Hematopoietic multipotent progenitor cell treated with erythropoietin and hydrocortisone succinate and interleukin-3 and kit ligand, for 6 days (in vitro differentiated cells): ENCODE data around the gene CLEC16A.
A peak's percentile ranks its signal among the peaks of the same experiment; 100 is the strongest.

Experiments used
- DNase-seq: peaks from one replicate; pipeline ENCODE4 v3.0.0-alpha.2; 2015

Gene CLEC16A

DNA sequence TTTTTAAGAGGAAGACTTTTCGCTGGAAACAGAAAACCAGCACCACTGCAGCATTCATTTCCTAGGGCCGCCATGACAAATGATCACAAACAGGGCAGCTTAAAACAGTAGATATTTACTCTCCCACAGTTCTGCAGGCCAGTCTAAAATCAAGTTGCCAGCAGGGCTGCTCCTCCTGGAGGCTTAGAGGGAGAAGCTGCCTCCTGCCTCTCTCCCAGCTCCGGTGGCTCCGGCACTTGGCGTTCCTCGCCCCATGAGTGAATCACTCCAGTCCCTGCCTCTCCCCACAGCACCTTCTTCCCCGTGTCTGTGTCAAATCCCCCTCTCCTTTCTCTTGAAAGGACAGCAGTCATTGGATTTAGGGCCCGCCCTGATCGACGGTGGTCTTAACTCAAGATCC, 239.6 kb downstream of the CLEC16A start:
- DNase-seq: no peak

DNA sequence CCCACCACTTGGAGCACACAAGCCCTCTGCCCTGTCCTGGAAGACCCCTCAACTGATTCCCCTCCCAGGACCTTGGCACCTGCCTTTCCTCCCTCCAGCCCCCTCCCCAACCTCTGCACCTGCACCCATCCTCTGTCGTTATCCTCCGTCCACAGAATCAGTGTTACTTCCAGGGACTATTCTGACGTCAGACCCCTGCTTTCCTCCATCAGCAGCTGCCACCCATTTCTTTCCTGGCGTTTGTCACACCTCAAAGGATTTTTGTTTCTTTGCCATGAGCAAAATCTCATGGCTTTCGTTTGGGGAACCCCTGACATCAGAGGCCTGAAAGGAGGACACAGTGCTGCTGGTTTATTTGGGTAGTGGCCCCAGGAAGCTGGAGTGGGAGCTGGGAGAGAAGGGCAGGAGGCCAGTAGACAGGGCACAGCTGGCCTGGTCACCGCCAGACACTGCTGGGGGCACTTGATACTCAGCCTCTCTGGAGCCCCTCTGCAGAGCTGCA, 243.2 kb downstream of the CLEC16A start:
- DNase-seq: no peak

DNA sequence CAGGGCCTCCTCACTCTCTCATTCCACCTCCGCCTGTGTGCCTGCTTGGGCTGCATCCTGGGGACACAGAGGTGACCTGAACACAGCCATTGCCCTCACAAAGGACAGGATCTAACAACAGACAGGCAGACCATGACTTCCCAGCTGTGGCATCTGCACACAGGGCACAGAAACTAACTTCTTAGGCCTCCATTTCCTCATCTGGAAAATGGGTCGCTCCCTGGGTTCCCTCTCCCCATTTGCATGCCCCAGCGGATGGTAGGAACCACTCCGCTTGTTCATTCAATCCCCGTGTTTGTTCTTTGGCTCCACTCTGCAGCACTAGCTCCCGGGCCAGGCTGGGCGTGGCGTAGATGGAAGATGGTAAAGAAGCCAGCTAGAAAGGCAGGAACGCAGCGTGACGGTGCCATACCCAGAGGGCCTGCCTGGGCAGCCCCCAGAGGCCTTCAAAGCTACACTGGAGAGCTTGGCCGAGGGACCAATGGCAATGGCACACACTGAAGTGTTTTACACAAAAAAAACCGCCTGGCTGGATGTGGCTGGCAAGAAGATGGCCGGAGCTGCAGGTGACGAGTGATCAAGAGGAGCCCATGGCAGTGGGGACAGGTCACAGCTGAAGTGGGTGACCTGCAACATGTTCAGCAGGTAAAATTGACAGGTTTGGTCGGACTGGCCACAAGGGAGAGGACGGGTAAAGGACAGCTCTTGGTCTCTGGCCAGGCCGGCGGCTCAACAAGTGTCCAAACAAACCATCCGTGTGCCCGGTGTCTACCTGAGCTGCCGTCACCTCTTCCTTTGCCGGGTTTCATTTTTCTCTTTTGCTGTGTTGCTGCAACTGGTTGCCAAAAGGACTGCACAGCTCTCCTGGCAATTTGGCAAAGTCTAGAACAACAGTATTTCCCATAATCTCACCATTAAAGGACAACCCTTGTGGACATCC, 244.7 kb downstream of the CLEC16A start:
- no peak for DNase-seq

DNA sequence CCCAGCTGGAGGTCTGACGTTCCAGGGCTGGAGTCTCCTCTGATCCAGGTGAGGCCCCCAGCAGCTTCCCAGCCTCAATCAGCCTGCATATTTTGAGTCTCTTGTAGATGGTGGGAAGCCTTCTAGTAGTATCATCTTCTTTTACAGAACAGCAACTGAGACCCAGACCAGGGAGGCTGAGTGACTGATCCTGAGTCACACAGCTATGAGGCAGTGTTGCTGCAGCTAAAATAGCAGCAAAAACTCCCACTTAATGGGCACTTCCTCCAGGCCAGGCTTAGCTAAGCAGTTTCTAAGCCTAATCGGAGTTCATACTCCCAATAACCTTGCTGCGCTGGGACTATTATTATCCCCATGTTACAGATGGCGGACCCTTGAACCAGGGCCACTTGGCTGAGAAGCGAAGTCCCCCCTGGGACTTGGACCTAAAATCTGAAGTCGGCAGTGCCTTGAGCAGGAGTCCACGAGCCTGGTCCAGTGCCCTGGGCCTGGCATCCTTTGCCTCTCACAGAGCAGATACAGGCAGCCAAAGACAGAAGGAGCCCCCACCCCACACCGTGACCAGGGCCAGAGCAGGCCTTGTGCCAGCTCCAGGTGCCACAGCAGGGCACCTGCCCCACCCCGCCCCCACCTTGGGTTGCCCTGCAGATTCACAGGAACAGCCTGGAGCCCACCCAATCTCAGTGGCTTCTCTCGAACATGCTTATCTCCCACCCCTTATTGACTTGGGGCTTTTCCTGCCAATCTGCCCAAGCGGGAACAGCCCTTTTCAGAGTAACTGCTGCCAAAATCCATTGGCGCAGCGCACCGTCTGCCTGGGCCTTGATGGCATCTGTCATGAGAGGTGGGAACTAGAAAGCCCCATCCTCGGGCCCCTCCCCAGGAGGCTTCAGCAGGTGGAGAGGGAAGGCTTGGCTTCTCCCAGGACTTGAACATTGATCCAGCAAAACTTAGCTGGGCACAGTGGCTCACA, 246.5 kb downstream of the CLEC16A start:
- peak; percentile 42 for DNase-seq

DNA sequence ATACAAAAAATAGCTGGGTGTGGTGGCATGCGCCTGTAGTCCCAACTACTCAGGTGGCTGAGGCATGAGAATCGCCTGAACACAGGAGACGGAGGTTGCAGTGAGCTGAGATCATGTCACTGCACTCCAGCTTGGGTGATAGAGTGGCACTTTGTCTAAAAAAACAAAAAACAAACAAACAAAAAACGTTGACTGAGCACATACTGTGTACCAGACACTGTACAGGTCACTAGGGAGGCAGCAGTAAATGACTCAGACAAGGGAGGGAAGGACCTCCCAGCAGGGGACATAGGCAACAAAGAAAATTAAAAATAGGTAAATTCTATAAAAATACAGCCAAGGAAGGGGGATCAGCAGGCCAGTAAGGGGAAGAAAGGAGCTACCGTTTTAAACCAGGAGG, 247.3 kb downstream of the CLEC16A start:
- no peak for DNase-seq

DNA sequence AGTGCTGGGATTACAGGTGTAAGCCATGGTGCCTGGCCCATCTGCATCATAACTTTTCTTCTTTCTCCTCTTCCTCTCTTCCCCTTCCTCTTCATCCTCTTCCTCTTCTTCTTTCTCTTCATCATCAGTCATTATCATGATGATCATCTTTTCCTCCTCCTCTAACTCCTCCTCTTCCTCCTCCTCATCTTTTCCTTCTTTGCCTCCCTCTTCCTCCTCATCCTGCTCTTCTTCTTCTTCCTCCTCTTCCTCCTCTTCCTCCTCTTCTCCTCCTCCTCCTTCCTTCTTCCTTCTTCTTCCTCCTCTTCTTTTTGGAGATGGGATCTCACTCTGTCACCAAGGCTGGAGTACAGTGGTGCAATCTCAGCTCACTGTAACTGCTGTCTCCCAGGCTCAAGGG, 249.1 kb downstream of the CLEC16A start:
- DNase-seq: no peak

DNA sequence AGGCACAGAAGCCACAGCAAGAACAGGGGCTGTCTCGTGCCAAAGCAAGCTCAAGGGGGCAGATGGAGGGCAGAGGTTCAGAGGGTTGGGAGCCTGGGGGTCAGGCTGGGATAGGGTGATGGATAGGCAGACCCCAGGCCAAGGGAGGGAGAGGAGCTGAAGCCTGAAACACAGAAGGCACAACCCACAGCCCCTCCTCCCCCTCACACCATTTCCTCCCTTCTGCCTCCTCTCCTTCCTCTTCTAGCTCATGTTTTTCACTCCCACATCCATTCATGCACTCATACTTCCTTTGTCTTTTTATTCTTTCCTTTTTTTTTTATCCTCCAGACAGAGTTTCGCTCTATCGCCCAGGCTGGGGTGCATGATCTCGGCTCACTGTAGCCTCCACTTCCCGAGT, 250.5 kb downstream of the CLEC16A start:
- no peak for DNase-seq

DNA sequence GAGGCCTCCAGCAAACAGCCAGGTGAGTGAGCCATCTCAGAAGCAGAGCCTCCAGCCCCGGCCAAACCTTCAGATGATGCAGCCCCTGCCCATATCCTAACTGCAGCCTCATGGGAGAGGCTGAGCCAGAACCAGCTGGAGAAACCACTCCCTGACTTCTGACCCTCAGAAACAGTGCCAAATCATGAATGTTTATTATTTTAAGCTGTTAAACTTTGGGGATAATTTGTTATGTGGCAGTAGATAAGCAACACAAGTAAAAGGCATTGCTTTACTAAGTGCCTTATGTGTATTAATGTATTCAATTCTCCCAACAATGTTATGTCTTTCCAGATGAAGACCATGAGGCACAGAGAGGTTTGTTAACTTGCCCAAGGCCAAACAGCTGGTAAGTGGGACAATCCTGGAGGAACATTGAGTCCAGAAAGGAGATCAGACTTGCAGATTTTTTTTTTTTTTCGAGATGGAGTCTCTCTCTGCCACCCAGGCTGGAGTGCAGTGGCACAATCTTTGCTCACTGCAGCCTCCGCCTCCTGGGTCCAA, 252.0 kb downstream of the CLEC16A start:
- DNase-seq: no peak

DNA sequence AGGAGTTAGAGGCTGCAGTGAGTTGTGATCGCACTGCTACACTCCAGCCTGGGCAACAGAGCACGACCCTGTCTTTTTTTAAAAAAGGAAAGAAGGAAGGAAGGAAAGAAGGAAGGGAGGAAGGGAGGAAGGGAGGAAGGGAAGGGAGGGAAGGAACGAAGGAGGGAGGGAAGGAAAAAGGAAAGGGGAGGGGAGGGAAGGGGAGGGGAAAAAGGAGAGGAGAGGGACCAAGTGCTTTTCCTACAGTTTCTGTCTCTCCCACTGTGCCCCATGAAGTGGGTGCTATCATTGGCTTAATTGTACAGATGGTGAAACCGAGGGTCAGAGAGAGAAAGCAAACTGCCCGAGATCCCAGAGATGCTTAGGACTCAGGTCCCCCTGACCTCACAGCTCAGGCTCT, 254.0 kb downstream of the CLEC16A start:
- no peak for DNase-seq

DNA sequence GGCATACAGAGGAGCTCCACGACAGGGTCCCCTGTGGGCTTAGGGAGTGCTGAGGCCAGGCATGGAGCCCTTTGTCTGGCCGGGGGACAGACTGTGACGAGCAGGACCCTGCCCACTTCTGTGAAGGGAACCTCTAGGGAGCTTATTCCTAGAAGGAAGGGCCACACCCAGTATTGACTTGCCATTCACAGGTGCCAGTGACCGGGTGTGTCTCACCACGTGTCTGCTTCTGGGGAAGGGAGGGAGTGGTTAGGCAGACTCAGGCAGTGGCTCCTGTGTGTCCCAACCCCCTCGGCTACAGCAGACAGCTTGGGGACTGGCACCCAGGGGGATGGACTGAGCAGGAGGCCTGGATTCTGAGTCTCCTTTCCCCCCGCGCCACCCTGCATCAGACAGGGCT, 254.5 kb downstream of the CLEC16A start:
- DNase-seq: peak; percentile 79

DNA sequence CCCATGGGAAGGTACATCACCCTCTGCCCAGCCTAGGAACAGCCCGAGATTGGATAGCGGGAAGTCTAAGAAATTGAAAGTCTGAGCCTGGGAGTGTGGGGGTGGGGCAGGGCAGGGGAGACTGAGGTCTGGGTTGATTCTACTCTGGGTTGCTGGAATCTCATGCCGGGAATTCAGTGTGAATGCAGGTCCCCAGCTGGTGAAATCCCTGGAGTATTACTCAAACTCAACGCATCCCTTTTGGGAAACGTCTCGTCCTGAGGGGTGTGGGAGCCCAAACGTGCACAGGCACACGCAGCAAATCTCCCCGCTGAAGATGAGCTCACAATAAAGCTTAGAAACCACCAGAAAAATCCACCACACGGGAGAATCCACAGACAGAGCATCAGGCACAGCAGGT, 256.2 kb downstream of the CLEC16A start:
- no peak for DNase-seq

DNA sequence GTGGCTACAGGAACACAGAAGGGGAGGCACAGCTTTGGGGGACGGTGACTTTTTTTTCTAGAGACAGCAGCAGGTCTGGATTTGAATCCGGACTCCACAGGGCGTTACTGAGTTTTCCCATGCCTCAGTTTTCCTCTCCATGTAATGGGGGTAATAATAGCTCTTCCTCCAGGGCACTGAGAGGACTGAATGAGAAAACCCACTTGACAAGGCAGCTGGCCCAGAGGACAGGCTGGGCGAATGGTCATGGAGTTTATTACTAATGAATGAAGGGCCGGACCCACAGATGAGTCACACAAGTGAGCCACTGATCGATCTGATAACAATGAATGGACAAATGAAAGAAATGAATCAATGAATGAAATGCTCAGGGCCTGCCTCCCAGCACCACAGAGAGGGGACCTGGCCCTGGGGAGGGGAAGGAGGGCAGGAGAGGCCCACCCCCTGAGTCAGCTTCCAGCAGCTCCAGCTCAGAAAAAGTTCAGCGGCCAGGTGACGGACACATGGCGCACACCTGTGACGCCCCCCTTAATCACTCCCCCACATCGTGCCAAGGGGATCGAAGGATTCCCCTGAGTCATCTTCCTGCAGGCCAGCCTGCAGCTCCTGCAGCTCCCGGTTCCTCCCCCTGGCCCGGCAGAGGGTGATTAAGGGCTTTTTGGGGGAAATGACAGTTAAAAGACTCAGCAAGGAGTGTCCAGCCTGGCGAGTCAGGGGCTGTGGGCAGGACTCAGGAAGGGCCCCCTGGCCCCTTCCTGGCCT, 257.3 kb downstream of the CLEC16A start:
- DNase-seq: peak; percentile 73

DNA sequence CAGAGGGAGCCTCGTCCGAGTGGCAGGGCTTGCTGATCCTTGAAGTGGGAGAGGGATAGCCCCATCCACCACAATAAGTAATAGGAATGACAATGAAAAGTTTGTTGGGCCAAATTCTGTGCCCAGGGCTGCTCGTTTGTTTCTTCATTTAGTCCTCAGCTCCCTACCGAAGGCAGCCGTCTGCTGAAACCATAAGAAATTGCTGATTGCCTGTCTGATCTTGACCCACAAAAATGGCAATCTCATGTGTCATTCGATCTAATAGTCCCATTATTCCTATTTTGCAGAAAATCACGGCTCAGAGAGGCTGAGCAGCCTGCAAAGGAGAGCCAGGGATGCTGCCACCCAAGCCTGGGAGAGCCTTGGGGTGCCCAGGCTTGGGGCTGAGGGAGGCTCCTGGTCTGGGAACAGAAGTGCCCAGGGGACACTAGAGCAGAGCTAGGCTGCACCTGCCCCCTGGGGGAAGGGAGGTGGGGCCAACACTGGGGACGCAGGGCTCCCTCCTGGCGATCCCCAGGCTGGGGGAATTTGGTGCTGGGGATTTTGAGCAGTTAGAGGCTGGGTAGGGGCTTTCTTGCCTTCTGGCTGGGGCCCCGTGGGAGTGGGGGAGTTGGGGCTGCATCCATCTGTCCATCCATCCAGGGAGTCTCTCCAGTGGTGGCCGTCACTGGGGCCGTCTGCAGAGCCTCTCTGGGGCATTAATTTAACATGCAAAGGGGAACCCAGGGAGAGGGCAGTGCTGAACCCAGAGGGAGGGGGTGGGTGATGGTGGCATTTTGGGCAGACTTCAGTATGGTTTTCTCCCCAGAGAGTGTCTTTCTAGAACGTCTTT, 258.1 kb downstream of the CLEC16A start:
- DNase-seq: peak; percentile 35

DNA sequence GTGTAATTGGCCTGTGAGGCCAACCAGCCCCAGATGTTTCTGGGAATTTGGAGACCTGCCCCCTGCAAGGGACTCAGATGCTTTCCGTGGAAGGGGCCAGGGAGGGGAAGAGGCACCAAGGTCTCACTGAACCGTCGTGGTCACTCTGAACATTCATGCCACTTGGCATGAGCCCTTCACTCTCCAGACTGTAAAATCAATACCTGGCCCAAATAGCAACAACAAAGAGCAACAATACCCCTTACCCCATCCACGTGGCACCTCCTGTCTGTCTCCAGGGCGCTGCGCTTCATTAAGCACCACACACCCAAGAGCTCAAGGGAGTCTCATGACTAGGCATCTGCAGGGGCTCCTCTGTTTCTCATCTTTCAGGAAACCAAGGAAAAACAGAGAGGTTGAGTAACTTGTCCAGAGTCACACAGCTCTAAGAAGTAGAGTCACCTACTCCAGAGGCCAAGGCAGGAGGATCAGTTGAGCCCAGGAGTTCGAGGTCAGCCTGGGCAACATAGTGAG, 258.8 kb downstream of the CLEC16A start:
- no peak for DNase-seq

DNA sequence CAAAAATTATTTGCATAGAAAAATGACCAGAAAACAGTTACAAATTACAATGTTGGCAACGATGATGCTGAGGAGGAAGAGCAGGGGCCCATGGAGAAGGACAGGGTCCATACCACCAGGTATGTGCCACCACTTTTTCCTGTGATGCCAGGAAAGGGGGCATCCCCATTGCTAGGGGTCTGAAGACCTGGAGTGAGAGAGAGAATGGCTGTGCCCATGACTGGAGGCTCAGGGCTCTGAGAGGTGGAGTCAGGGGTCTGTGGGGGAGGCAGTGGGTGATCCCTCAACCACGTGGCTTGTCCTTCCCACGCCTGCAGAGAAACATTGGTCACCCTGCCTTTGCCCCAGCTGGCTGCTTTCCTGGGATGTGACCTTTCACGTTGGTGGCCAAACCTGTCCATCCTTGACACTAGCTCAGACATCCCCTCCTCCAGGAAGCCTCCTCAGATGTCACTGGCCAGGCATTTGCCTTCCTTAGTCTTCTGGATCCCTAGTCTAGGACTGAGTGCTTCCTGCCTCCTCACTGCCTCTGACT, 260.2 kb downstream of the CLEC16A start:
- no peak for DNase-seq

DNA sequence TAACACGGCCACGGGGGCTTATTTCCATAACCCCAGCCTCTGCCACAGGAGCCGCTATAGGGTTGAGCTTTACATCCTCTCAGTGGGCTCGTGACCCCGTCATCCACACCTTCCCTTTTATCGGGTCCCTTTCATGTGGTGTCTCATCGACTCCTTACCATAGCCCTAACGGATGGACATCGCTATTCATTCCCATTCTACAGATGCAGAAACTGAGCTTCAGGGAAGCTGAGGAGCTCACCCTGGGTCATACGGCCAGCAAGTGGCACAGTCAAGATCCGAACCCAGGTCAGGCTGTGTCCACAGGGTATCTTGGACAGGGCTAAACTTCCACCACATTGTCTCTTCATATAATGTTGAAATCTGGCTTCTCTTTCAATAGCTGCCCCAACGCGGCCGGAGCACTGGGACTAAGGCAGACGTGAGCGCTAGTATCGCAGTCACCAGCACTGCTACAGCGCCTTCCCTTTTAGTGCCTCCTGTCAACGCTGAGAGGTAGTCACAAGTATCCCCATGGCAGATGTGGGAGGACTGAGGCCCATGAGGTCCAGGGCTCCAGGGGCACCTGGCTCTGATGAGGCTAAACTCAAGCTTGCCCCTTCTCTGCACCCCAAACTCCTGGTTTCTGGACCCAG, 260.8 kb downstream of the CLEC16A start:
- no peak for DNase-seq

DNA sequence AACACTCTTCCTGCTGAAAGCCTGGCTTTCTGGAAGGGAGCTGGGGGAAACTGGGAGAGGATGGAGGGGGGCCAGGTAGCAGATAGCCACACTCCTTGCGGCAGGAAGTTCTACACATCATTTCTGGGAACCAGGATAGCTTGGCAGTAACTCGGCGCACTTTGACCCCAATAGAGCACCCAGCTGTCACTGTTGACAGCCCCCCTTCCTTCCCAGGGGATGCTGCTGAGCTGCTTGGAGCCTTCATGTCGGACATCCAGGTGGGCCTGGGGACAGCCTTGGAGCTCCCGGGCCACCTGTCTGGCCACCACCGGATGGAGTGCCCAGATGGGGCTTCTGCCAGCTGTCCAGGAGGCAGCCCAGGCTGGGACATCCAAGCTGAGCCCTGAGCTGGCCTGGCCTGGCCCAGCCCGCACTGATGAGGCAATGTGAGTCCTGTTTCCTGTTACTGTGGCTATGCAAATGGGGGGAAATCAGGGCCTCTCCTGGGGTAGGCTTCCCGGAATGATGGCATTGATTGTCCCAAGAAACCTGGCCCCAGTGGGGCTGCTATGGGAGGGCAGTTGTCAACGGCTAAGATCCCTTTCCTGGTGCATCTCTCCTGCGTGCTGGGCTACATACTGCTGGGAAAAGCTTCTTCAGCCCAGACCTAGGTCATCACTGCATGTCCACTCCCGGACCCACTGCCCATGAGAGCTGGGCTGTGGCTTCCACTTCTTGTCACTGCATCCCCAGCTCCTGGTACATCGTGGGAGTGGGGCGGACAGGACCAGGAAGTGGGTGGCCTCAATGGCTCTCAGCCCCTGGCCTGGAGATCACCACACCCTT, 261.6 kb downstream of the CLEC16A start:
- peak; percentile 27 for DNase-seq

DNA sequence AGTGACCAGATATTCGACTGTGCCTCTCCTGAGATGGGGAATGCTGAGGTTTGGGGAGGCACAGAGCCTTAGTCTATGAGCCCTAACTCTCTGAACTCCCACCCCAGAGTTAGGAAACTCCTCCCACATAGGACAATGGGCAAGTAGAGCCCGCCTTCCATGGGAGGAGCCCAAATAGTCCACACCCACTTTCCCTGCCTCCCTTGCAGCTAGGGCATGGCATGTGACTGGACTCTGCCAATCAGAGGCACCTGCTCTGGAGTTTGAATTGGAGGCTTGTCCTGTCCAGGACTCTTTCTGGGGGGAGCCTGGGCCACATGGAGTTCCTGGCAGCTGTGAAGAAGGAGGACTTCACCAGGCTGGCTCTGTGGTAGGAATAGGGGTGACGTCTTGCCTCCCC, 263.3 kb downstream of the CLEC16A start:
- DNase-seq: no peak

DNA sequence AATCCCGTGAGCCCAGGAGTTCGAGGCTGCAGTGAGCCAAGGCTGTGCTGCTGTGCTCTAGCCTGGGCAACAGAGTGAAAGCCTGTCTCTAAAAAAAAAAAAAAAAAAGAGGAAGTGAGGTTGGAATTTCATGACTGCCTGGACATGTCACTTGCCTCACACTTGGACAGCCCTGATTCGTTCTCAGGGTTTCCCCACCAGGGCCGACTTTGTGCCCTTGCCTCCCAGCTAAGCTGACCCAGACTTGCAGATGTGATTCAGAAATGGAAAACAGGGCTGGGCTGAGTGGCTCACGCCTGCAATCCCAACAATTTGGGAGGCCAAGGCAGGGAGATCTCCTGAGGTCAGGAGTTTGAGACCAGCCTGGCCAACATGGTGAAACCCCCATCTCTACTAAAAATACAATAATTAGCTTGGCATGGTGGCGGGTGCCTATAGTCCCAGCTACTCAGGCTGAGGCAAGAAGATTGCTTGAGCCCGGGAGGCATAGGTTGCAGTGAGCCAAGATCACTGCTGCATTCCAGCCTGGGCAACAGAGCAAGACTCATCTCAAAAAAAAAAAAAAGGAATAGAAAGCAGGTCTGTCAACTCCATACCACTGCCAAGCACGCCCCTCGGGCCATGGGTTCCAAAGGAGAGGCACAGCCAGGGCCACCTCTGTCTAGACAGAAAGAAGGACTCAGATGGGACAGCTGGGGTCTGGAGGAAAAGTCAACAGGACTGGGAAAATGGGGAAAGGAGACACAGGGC, 264.7 kb downstream of the CLEC16A start:
- DNase-seq: peak; percentile 49
